Fibroblast of lung (primary cell): Measurements from ENCODE around the gene ANKRD6. TPM values are rescaled to one million over a fixed set of nuclear protein-coding genes. Genes with fewer than 3 reads are reported as not detected.

Experiments
- DNase-seq, 2 donors: peaks; one replicate each; pipeline versions ENCODE4 v3.0.0 to v3.0.0-alpha.2; 2010; ENCODE audit warnings: low read depth in 2 of 2
- H2AFZ ChIP-seq: 2 replicates; pipeline ENCODE4 v1.5.1; 2012; ENCODE audit warnings: low read length, control low read depth, inconsistent platforms
- H3K27ac ChIP-seq: 2 replicates; pipeline ENCODE4 v1.5.1; 2011; ENCODE audit warnings: low read length, control low read depth; ENCODE audit not compliant: insufficient read depth
- H3K27me3 ChIP-seq: 2 replicates; pipeline ENCODE4 v1.5.1; 2011; ENCODE audit warnings: mild to moderate bottlenecking, low read length; ENCODE audit not compliant: control insufficient read depth, insufficient read depth
- H3K36me3 ChIP-seq: 2 replicates; pipeline ENCODE4 v1.5.1; 2011; ENCODE audit warnings: low read length; ENCODE audit not compliant: control insufficient read depth, insufficient read depth
- H3K4me1 ChIP-seq: 2 replicates; pipeline ENCODE4 v1.5.1; 2011; ENCODE audit warnings: low read length; ENCODE audit not compliant: control insufficient read depth, insufficient read depth; ENCODE audit errors: extremely low read depth
- H3K4me2 ChIP-seq: 2 replicates; pipeline ENCODE4 v1.5.1; 2011; ENCODE audit warnings: low read length, control low read depth; ENCODE audit not compliant: insufficient read depth; ENCODE audit errors: extremely low read depth
- H3K4me3 ChIP-seq, 4 experiments: fragments of 200-600 bp in 1 of 4; sonication (generic) in 1 of 4; replicated peaks in 1 of 4; 2 replicates each; pipeline ENCODE4 v1.5.1; 2011 to 2016; ENCODE audit warnings: low read length in 4 of 4, low read depth in 3 of 4, mild to moderate bottlenecking in 3 of 4, control low read depth in 2 of 4, inconsistent platforms in 1 of 4, mixed read lengths in 1 of 4; ENCODE audit not compliant: insufficient read depth in 1 of 4; ENCODE audit errors: control extremely low read depth in 1 of 4
- H3K79me2 ChIP-seq: 2 replicates; pipeline ENCODE4 v1.5.1; 2012; ENCODE audit warnings: mild to moderate bottlenecking, low read length, inconsistent platforms; ENCODE audit not compliant: control insufficient read depth, insufficient read depth
- H3K9ac ChIP-seq: 2 replicates; pipeline ENCODE4 v1.5.1; 2011; ENCODE audit warnings: mild to moderate bottlenecking, low read length, control low read depth; ENCODE audit not compliant: insufficient read depth
- H3K9me3 ChIP-seq: 2 replicates; pipeline ENCODE4 v1.5.1; 2012; ENCODE audit warnings: low read depth, low read length; ENCODE audit not compliant: control insufficient read depth, insufficient read depth
- H4K20me1 ChIP-seq: 2 replicates; pipeline ENCODE4 v1.5.1; 2011; ENCODE audit warnings: low read length; ENCODE audit not compliant: control insufficient read depth, insufficient read depth; ENCODE audit errors: extremely low read depth
- CTCF ChIP-seq, 2 donors: IDR thresholded peaks in 1 of 2; conservative IDR thresholded peaks in 1 of 2; 1 replicate in 1 of 2; 2 replicates in 1 of 2; pipeline ENCODE4 v1.5.1; 2011 to 2012; ENCODE audit warnings: low read length in 2 of 2, control low read depth in 1 of 2, inconsistent platforms in 1 of 2, low read depth in 1 of 2, mild to moderate bottlenecking in 1 of 2
- EZH2 ChIP-seq: IDR thresholded peaks from 2 replicates; pipeline ENCODE4 v1.5.1; 2012; ENCODE audit warnings: low read length, control low read depth, mild to moderate bottlenecking; ENCODE audit errors: missing control alignments
- polyA plus RNA-seq, 2 donors: library from polyadenylated mRNA; depleted of rRNA in 1 of 2; stranded (reverse) in 1 of 2; unstranded in 1 of 2; fragments of >200 nt; gene quantifications; 2 replicates each; pipeline ENCODE4 v1.2.1, GENCODE V29; 2011 to 2012; ENCODE audit warnings: missing spikeins in 1 of 2
- total RNA-seq: library from RNA; depleted of rRNA; stranded (reverse); fragments of >200 nt; gene quantifications from 2 replicates; pipeline ENCODE4 v1.2.1, GENCODE V29; 2014

The ANKRD6 gene
- total and polyA plus RNA-seq, 2 donors (not counting 1 experiment from before 2014, with no cell fraction given), result 0.39 to 2.3 TPM

- Histone ChIP-seq H3K4me3 (no peak overlapping the region), H3K9me3 (no peaks in the 10 kb centered on the region), H3K9ac (no peak overlapping the region), H3K27ac (no peak overlapping the region), H3K27me3 (no peaks in the 10 kb centered on the region), H3K4me2 (no peak overlapping the region), H4K20me1 (no peaks in the 10 kb centered on the region), H3K79me2 (no peaks in the 10 kb centered on the region), H3K4me1 (no peaks in the 10 kb centered on the region), H3K36me3 (no peaks in the 10 kb centered on the region), H2AFZ (no peak overlapping the region)
- TF ChIP-seq CTCF (conservative IDR thresholded peaks at IDR 0.05 in 1 of 2, IDR thresholded peaks at IDR 0.05 in 1 of 2; ENCODE audit: low read depth in 1 of 2, low read length in 2 of 2), result no peak
- TF ChIP-seq EZH2, result no peak
- no peak for DNase-seq
Measured at GRCh38 chr6:89458704-89459103, 25.8 kb downstream of the ANKRD6 start.

GRCh38 chr6:89459501-89459900, 26.5 kb downstream of the ANKRD6 start:
- H3K36me3 ChIP-seq, result no peaks in the 10 kb centered on the region
- H3K9me3 ChIP-seq, result no peaks in the 10 kb centered on the region
- no peak overlapping the region for H3K9ac ChIP-seq
- no peak overlapping the region for H3K4me3 ChIP-seq
- no peaks in the 10 kb centered on the region for H3K4me1 ChIP-seq
- DNase-seq, result no peak
- no peak overlapping the region for H2AFZ ChIP-seq
- no peaks in the 10 kb centered on the region for H3K79me2 ChIP-seq
- H4K20me1 ChIP-seq, result no peaks in the 10 kb centered on the region
- H3K27ac ChIP-seq, result no peak overlapping the region
- TF ChIP-seq CTCF (conservative IDR thresholded peaks at IDR 0.05 in 1 of 2, IDR thresholded peaks at IDR 0.05 in 1 of 2; ENCODE audit: low read depth in 1 of 2, low read length in 2 of 2), result no peak
- TF ChIP-seq EZH2, result no peak
- no peak overlapping the region for H3K4me2 ChIP-seq
- H3K27me3 ChIP-seq, result no peaks in the 10 kb centered on the region

GRCh38 chr6:89460713-89461112, 27.8 kb downstream of the ANKRD6 start:
- H3K4me1 ChIP-seq, result no peaks in the 10 kb centered on the region
- no peak for TF ChIP-seq CTCF (conservative IDR thresholded peaks at IDR 0.05 in 1 of 2, IDR thresholded peaks at IDR 0.05 in 1 of 2; ENCODE audit: low read depth in 1 of 2, low read length in 2 of 2)
- no peak for TF ChIP-seq EZH2
- H3K4me3 ChIP-seq, result no peak overlapping the region
- H4K20me1 ChIP-seq, result no peaks in the 10 kb centered on the region
- no peak overlapping the region for H3K27ac ChIP-seq
- no peak for DNase-seq
- H3K9ac ChIP-seq, result no peak overlapping the region
- H3K9me3 ChIP-seq, result no peaks in the 10 kb centered on the region
- no peaks in the 10 kb centered on the region for H3K36me3 ChIP-seq
- no peak overlapping the region for H2AFZ ChIP-seq
- no peaks in the 10 kb centered on the region for H3K79me2 ChIP-seq
- H3K4me2 ChIP-seq, result no peak overlapping the region
- no peaks in the 10 kb centered on the region for H3K27me3 ChIP-seq
